WTC11 (cell line): ENCODE data around the gene GGCX.

Source experiments
- CTCF ChIP-seq: fragments of 200-600 bp; IDR thresholded peaks from 2 replicates; pipeline ENCODE4 v1.8.0; 2022; ENCODE audit warnings: antibody characterized with exemption
- ELF4 ChIP-seq: sonication (generic); formaldehyde crosslinking; IDR thresholded peaks from 2 replicates; pipeline ENCODE4 v1.8.1; 2022; ENCODE audit warnings: low read depth, mild to moderate bottlenecking, moderate library complexity, missing genetic modification reagents
- GABPB1 ChIP-seq: sonication (generic); formaldehyde crosslinking; IDR thresholded peaks from 2 replicates; pipeline ENCODE4 v1.8.1; 2023; ENCODE audit warnings: mild to moderate bottlenecking, missing genetic modification reagents
- MAX ChIP-seq: sonication (generic); formaldehyde crosslinking; IDR thresholded peaks from 2 replicates; pipeline ENCODE4 v1.8.0; 2022; ENCODE audit warnings: mild to moderate bottlenecking, missing genetic modification reagents
- NR1H2 ChIP-seq: sonication (generic); formaldehyde crosslinking; IDR thresholded peaks from 2 replicates; pipeline ENCODE4 v1.9.0; 2021; ENCODE audit warnings: mild to moderate bottlenecking, moderate library complexity, missing genetic modification reagents
- PREB ChIP-seq: sonication (generic); formaldehyde crosslinking; IDR thresholded peaks from 2 replicates; pipeline ENCODE4 v1.8.1; 2022; ENCODE audit warnings: mild to moderate bottlenecking, missing genetic modification reagents, moderate library complexity, borderline replicate concordance
- PRRX2 ChIP-seq: fragments of 250-450 bp; sonication (Bioruptor Pico); IDR thresholded peaks from 2 replicates; pipeline ENCODE4 v1.8.0; 2021; ENCODE audit warnings: mild to moderate bottlenecking
- SP1 ChIP-seq: sonication (generic); formaldehyde crosslinking; conservative IDR thresholded peaks from 2 replicates; pipeline ENCODE4 v1.8.1; 2022; ENCODE audit warnings: missing genetic modification reagents
- TCF7 ChIP-seq: sonication (generic); formaldehyde crosslinking; IDR thresholded peaks from 2 replicates; pipeline ENCODE4 v1.8.0; 2022; ENCODE audit warnings: mild to moderate bottlenecking, low read depth, missing genetic modification reagents, moderate library complexity
- USF1 ChIP-seq: sonication (generic); formaldehyde crosslinking; IDR thresholded peaks from 2 replicates; pipeline ENCODE4 v1.8.0; 2022; ENCODE audit warnings: mild to moderate bottlenecking, missing genetic modification reagents
- ZNF121 ChIP-seq: sonication (generic); formaldehyde crosslinking; IDR thresholded peaks from 2 replicates; pipeline ENCODE4 v1.8.0; 2023; ENCODE audit warnings: missing genetic modification reagents
- ZNF425 ChIP-seq: fragments of 250-450 bp; sonication (Bioruptor Pico); conservative IDR thresholded peaks from 2 replicates; pipeline ENCODE4 v1.9.0; 2021; ENCODE audit warnings: mild to moderate bottlenecking

- TF ChIP-seq PREB (CRISPR knock-in tag), result no peak
- TF ChIP-seq TCF7 (CRISPR knock-in tag), result no peak
- TF ChIP-seq CTCF, result no peak
- 0 out of 2 replicates have a peak, but pooled peaks have one; percentile 68 for TF ChIP-seq ZNF425 (CRISPR knock-in tag)
- TF ChIP-seq USF1 (CRISPR knock-in tag), result no peak
- no peak for TF ChIP-seq NR1H2
- TF ChIP-seq GABPB1 (CRISPR knock-in tag), result no peak
- TF ChIP-seq MAX, result no peak
- peak; percentile 49; the same call in 1 of the 2 replicates for TF ChIP-seq PRRX2
- TF ChIP-seq ELF4 (CRISPR knock-in tag), result no peak
- no peak for TF ChIP-seq SP1
- no peak for TF ChIP-seq ZNF121
Observed at GRCh38 chr2:85547859-85548607, 13.3 kb downstream of the GGCX start.
